K562 (cell line): Measurements from ENCODE around the gene ADK. TPM values are rescaled to one million over a fixed set of nuclear protein-coding genes. Genes with fewer than 3 reads are reported as not detected.

Source experiments
- ATAC-seq: fragments of 200-7000 bp; cut with Tn5 transposase; 3 replicates; pipeline ENCODE4 v1.9.1; 2020; ENCODE audit warnings: moderate library complexity
- BruUV-seq: library from RNA; stranded (reverse); fragments of 400-500 nt; replicated peaks from 2 replicates; lab custom pipeline; 2021; lab: Mats Ljungman, UMichigan
- CTCF ChIA-PET: fragments of 300-600 bp; formaldehyde crosslinking; extraction: SDS; loops from one replicate; lab custom pipeline; 2021; ENCODE audit warnings: low intra/inter-chr PET ratio; lab: Yijun Ruan, JAX
- POLR2A ChIA-PET: fragments of 300-600, 350-650 bp; sonication (Branson Sonifier 250); formaldehyde crosslinking; extraction: SDS; loops from one replicate; lab custom pipeline; 2021; ENCODE audit warnings: antibody characterized with exemption, inconsistent platforms; lab: Yijun Ruan, JAX
- DNase-seq, 4 experiments: peaks; one replicate each; pipeline versions ENCODE4 v3.0.0 to v3.0.0-alpha.2; 2011 to 2018; ENCODE audit warnings: low spot score in 3 of 4, mixed read lengths in 3 of 4; ENCODE audit errors: extremely low read depth in 1 of 4
- FAIRE-seq: peaks from 2 replicates; lab custom pipeline; 2011; peaks lifted over from hg19 to GRCh38; lab: Jason Lieb, UNC
- H2AFZ ChIP-seq: 2 replicates; pipeline ENCODE4 v1.6.0; 2011; ENCODE audit warnings: low read depth, low read length, control low read depth, inconsistent platforms
- H3K27ac ChIP-seq: fragments of 200-600 bp; 3 replicates; pipeline ENCODE4 v1.8.0; 2011; ENCODE audit warnings: low read depth, mild to moderate bottlenecking, control low read depth, inconsistent platforms, low read length, moderate library complexity, mixed read lengths; ENCODE audit errors: extremely low read depth
- H3K27me3 ChIP-seq, 2 experiments: fragments of 300-600 bp in 1 of 2; 2 replicates in 1 of 2; 3 replicates in 1 of 2; pipeline versions ENCODE4 v1.6.0 to v1.8.0; 2011; ENCODE audit warnings: inconsistent platforms in 2 of 2, low read length in 2 of 2, mild to moderate bottlenecking in 1 of 2, mixed read lengths in 1 of 2, moderate library complexity in 1 of 2; ENCODE audit not compliant: control insufficient read depth in 2 of 2, insufficient read depth in 2 of 2
- H3K36me3 ChIP-seq: fragments of 300-600 bp; 3 replicates; pipeline ENCODE4 v1.8.0; 2011; ENCODE audit warnings: mild to moderate bottlenecking, low read length, inconsistent platforms; ENCODE audit not compliant: control insufficient read depth, insufficient read depth
- H3K4me1 ChIP-seq, 2 experiments: fragments of 200-600 bp in 1 of 2; replicated peaks in 1 of 2; 2 replicates in 1 of 2; 3 replicates in 1 of 2; pipeline versions ENCODE4 v1.5.1 to v1.8.0; 2011; ENCODE audit warnings: inconsistent platforms in 2 of 2, low read length in 2 of 2, mild to moderate bottlenecking in 1 of 2, mixed read lengths in 1 of 2, moderate library complexity in 1 of 2; ENCODE audit not compliant: control insufficient read depth in 2 of 2, insufficient read depth in 2 of 2
- H3K4me2 ChIP-seq: 2 replicates; pipeline ENCODE4 v1.6.1; 2011; ENCODE audit warnings: low read length, control low read depth, inconsistent platforms, mixed read lengths; ENCODE audit not compliant: insufficient read depth
- H3K4me3 ChIP-seq: fragments of 200-600 bp; sonication (generic), shearing (Covaris generic); 2 replicates; pipeline ENCODE4 v1.5.1; 2016; ENCODE audit warnings: control low read depth, inconsistent platforms
- H3K79me2 ChIP-seq: fragments of 200-600 bp; 3 replicates; pipeline ENCODE4 v1.8.0; 2011; ENCODE audit warnings: low read length, inconsistent platforms; ENCODE audit not compliant: control insufficient read depth, insufficient read depth
- H3K9ac ChIP-seq, 2 experiments: 2 replicates each; pipeline versions ENCODE4 v1.6.0 to v1.6.1; 2011; ENCODE audit warnings: low read depth in 2 of 2, low read length in 2 of 2, control low read depth in 1 of 2, inconsistent platforms in 1 of 2, mild to moderate bottlenecking in 1 of 2, mixed read lengths in 1 of 2; ENCODE audit not compliant: insufficient read depth in 1 of 2
- H3K9me1 ChIP-seq: one replicate; pipeline ENCODE4 v1.6.0; 2011; ENCODE audit warnings: inconsistent platforms, mild to moderate bottlenecking, low read length, moderate library complexity; ENCODE audit not compliant: control insufficient read depth, insufficient read depth
- H3K9me3 ChIP-seq: replicated peaks from 2 replicates; pipeline ENCODE4 v1.5.1; 2011; ENCODE audit warnings: low read depth, low read length, inconsistent platforms; ENCODE audit not compliant: control insufficient read depth, insufficient read depth
- H4K20me1 ChIP-seq: replicated peaks from 2 replicates; pipeline ENCODE4 v1.6.1; 2011; ENCODE audit warnings: low read length, inconsistent platforms, mixed read lengths; ENCODE audit not compliant: control insufficient read depth, insufficient read depth
- FUS ChIP-seq: fragments of 200-400 bp; formaldehyde crosslinking; optimal IDR thresholded peaks from 2 replicates; pipeline ENCODE3; 2017; ENCODE audit warnings: low read depth, low read length
- MYBL2 ChIP-seq, 2 experiments: fragments of 450-650 bp in 1 of 2; sonication (generic) in 1 of 2; formaldehyde crosslinking in 1 of 2; IDR thresholded peaks; 2 replicates each; pipeline versions ENCODE4 v1.6.1 to v1.8.1; 2017 to 2022; ENCODE audit warnings: borderline replicate concordance in 1 of 2, inconsistent platforms in 1 of 2, low read depth in 1 of 2, mild to moderate bottlenecking in 1 of 2, missing genetic modification reagents in 1 of 2, moderate library complexity in 1 of 2
- NCOA6 ChIP-seq: fragments of 450-650 bp; IDR thresholded peaks from 2 replicates; pipeline ENCODE4 v1.6.1; 2017; ENCODE audit warnings: mild to moderate bottlenecking
- RAD21 ChIP-seq, 2 experiments: fragments of 250-450 bp in 1 of 2; fragments of 450-650 bp in 1 of 2; sonication (Bioruptor Pico) in 1 of 2; formaldehyde crosslinking in 1 of 2; IDR thresholded peaks in 1 of 2; conservative IDR thresholded peaks in 1 of 2; 2 replicates each; pipeline versions ENCODE4 v1.4.0 to v1.8.0; 2020 to 2022; ENCODE audit warnings: mild to moderate bottlenecking in 2 of 2, moderate library complexity in 1 of 2
- RBM25 ChIP-seq: fragments of 200-400 bp; formaldehyde crosslinking; IDR thresholded peaks from 2 replicates; pipeline ENCODE4 v1.6.1; 2018; ENCODE audit warnings: low read length, low read depth, moderate library complexity; ENCODE audit not compliant: severe bottlenecking
- SREBF2 ChIP-seq: sonication (generic); formaldehyde crosslinking; IDR thresholded peaks from 2 replicates; pipeline ENCODE4 v1.4.0; 2020; ENCODE audit warnings: mild to moderate bottlenecking, missing genetic modification reagents
- YY1 ChIP-seq, 3 experiments: IDR thresholded peaks; 2 replicates each; pipeline ENCODE4 v1.6.1; 2011; ENCODE audit warnings: low read length in 2 of 3, mild to moderate bottlenecking in 2 of 3, moderate library complexity in 2 of 3, borderline replicate concordance in 1 of 3, control low read depth in 1 of 3, low read depth in 1 of 3; ENCODE audit not compliant: insufficient read depth in 3 of 3, insufficient replicate concordance in 2 of 3, control insufficient read depth in 1 of 3, insufficient read length in 1 of 3; ENCODE audit errors: extremely low read depth in 1 of 3
- ZBTB11 ChIP-seq, 3 experiments: fragments of 200-800 bp in 1 of 3; fragments of 250-450 bp in 1 of 3; fragments of 450-650 bp in 1 of 3; sonication (Bioruptor Pico) in 1 of 3; sonication (Bioruptor generic) in 1 of 3; formaldehyde crosslinking in 1 of 3; IDR thresholded peaks; 2 replicates each; pipeline versions ENCODE4 v1.6.1 to v1.8.0; 2016 to 2022; ENCODE audit warnings: mild to moderate bottlenecking in 2 of 3, missing genetic modification characterization in 2 of 3, missing compliant biosample characterization in 1 of 3, moderate library complexity in 1 of 3
- ZBTB49 ChIP-seq: sonication (generic); formaldehyde crosslinking; IDR thresholded peaks from 2 replicates; pipeline ENCODE4 v1.8.0; 2022; ENCODE audit warnings: missing genetic modification reagents, mild to moderate bottlenecking, borderline replicate concordance
- WGBS: fragments of 100-300 bp; shearing (Covaris generic); methylation state at CpG from one replicate; pipeline ENCODE4 v1.1.6; 2016; ENCODE audit warnings: low coverage, mixed read lengths; ENCODE audit not compliant: insufficient coverage; ENCODE audit errors: missing lambda C conversion rate; 5-methylcytosine and 5-hydroxymethylcytosine counted together
- in situ Hi-C: fragments of 300-500 bp; cut with MboI; formaldehyde crosslinking; loops from 4 replicates; pipeline ENCODE4 v1.15.0; 2018; ENCODE audit warnings: inconsistent platforms, mixed read lengths
- intact Hi-C: fragments of 100-400 bp; cut with micrococcal nuclease; formaldehyde crosslinking; loops from 2 replicates; pipeline ENCODE4 v1.14.2; 2022
- polyA plus RNA-seq, 8 experiments: library from polyadenylated mRNA; depleted of rRNA in 4 of 8; stranded (reverse) in 5 of 8; unstranded in 3 of 8; fragments of >200 nt; fragmentation: Nextera tagmentation in 2 of 8; fragmentation: Illumina TruSeq in 1 of 8; extraction: Ambion mirVana in 2 of 8; extraction: Trizol in 1 of 8; gene quantifications; 2 replicates each; pipeline versions ENCODE4 v1.2.1 to v1.2.3, GENCODE V29; 2011 to 2014; ENCODE audit warnings: inconsistent platforms in 1 of 8, missing spikeins in 1 of 8
- total RNA-seq, 7 experiments: library from RNA; depleted of rRNA in 6 of 7; stranded (reverse); fragments of >200 nt in 6 of 7; fragmentation: Illumina TruSeq in 2 of 7; extraction: Trizol in 2 of 7; gene quantifications; 2 replicates each; pipeline versions ENCODE4 v1.2.1 to v1.2.3, GENCODE V29; 2011 to 2021; ENCODE audit warnings: low replicate concordance in 1 of 7
- TF ChIP-seq, protein P1 (sequence below): fragments of 450-650 bp; IDR thresholded peaks from one replicate; pipeline ENCODE4 v1.6.1; 2018; ENCODE audit warnings: mild to moderate bottlenecking, moderate library complexity; ENCODE audit not compliant: partially characterized antibody

The ADK gene
- total and polyA plus RNA-seq, 9 of the 15 experiments (the other 6 are each of a cell fraction or from before 2014, with no cell fraction given), result 54.2 to 97.8 (median 73.6) TPM

DNA sequence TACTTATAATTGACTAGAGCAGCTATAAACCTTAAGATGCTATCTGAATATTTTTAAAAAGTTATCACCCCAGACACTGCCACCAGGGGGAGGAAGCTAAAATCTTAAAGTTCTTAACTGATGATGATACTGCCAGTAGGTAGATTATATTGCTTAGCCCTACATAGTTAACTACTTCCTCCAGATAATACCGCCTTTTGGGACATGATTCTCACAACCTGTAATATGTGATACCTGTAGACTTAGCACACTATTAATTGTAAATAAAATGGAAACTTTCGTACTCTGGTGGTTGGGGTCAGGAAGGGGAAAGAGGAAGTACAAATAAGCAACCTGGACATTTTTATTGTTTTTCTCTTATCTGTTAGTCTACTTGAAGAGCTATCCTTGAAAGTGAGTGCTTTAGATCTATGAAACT is 268.9 kb downstream of the ADK start (continued):
- TF ChIP-seq RAD21 (CRISPR knock-in tag; conservative IDR thresholded peaks at IDR 0.05 in 1 of 2, IDR thresholded peaks at IDR 0.05 in 1 of 2), result peak in 1 of 2 experiments; percentile 28; a peak in 1 of 4 replicates
- no peak for TF ChIP-seq RBM25
- TF ChIP-seq FUS, result no peak
- 0 out of 2 replicates have a peak, but pooled peaks have one; percentile 22 for TF ChIP-seq MYBL2 (IDR thresholded peaks at IDR 0.05; ENCODE audit: low read depth)
- no peak for TF ChIP-seq MYBL2 (CRISPR knock-in tag; IDR thresholded peaks at IDR 0.05; ENCODE audit: borderline replicate concordance)
- TF ChIP-seq, all 486 proteins: peak for 9

- DNase-seq (no peak), ATAC-seq (no peak), FAIRE-seq (no peak)
- ChIA-PET CTCF (no interaction called here), POLR2A (no interaction called here)
- H3K9me1 ChIP-seq, result no peaks in the 10 kb centered on the region
- no peaks in the 10 kb centered on the region for H3K27me3 ChIP-seq
- no peaks in the 10 kb centered on the region for H4K20me1 ChIP-seq
- H3K4me2 ChIP-seq, result no peak overlapping the region
- H3K4me3 ChIP-seq, result no peak overlapping the region
- H3K79me2 ChIP-seq, result no peaks in the 10 kb centered on the region
- BruUV-seq, result no TSS peak
- intact Hi-C loops (no loop called here), in situ Hi-C loops (no loop called here)
- 97% methylated on average over 1 of the region's 1 CpG for WGBS
- H2AFZ ChIP-seq, result no peak overlapping the region
- H3K36me3 ChIP-seq, result no peaks in the 10 kb centered on the region
- no peaks in the 10 kb centered on the region; a peak in 1 of 5 replicates for H3K4me1 ChIP-seq
- no peaks in the 10 kb centered on the region for H3K9me3 ChIP-seq
- no peak overlapping the region for H3K27ac ChIP-seq
- H3K9ac ChIP-seq, result no peak overlapping the region
- TF ChIP-seq, protein P1, sequence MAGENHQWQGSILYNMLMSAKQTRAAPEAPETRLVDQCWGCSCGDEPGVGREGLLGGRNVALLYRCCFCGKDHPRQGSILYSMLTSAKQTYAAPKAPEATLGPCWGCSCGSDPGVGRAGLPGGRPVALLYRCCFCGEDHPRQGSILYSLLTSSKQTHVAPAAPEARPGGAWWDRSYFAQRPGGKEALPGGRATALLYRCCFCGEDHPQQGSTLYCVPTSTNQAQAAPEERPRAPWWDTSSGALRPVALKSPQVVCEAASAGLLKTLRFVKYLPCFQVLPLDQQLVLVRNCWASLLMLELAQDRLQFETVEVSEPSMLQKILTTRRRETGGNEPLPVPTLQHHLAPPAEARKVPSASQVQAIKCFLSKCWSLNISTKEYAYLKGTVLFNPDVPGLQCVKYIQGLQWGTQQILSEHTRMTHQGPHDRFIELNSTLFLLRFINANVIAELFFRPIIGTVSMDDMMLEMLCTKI, result no peak
- no peak for TF ChIP-seq NCOA6
- no peak for TF ChIP-seq YY1 (IDR thresholded peaks at IDR 0.05; ENCODE audit: borderline replicate concordance in 1 of 3, control insufficient read depth in 1 of 3, extremely low read depth in 1 of 3, insufficient read depth in 3 of 3, insufficient read length in 1 of 3, insufficient replicate concordance in 2 of 3, low read depth in 1 of 3, low read length in 2 of 3)
- TF ChIP-seq SREBF2, result no peak
- TF ChIP-seq RAD21 (CRISPR knock-in tag; conservative IDR thresholded peaks at IDR 0.05 in 1 of 2, IDR thresholded peaks at IDR 0.05 in 1 of 2), result no peak
- TF ChIP-seq ZBTB49, result no peak
- no peak for TF ChIP-seq ZBTB11 (CRISPR knock-in tag; IDR thresholded peaks at IDR 0.05)
Measured at GRCh38 chr10:74424565-74424964, 273.5 kb downstream of the ADK start.
